HepG2 (cell line): ENCODE measurements around the gene AK9. TPM values are rescaled to one million over a fixed set of nuclear protein-coding genes. Genes with fewer than 3 reads are reported as not detected.

Source experiments
- CTCF ChIP-seq: sonication (generic); formaldehyde crosslinking; IDR thresholded peaks from 2 replicates; pipeline ENCODE4 v1.5.0; 2020; ENCODE audit warnings: mild to moderate bottlenecking, missing genetic modification reagents, moderate library complexity
- DNMT1 ChIP-seq: sonication (generic); formaldehyde crosslinking; IDR thresholded peaks from 2 replicates; pipeline ENCODE4 v1.5.1; 2020; ENCODE audit warnings: mild to moderate bottlenecking, missing genetic modification reagents
- FOXP4 ChIP-seq: sonication (generic); formaldehyde crosslinking; IDR thresholded peaks from 2 replicates; pipeline ENCODE4 v1.4.0; 2020; ENCODE audit warnings: missing genetic modification reagents
- HHEX ChIP-seq: IDR thresholded peaks from 2 replicates; pipeline ENCODE4 v1.6.1; 2016; ENCODE audit warnings: control low read depth
- HNRNPH1 ChIP-seq: fragments of 200-400 bp; formaldehyde crosslinking; optimal IDR thresholded peaks from 2 replicates; pipeline ENCODE3; 2017; ENCODE audit warnings: mild to moderate bottlenecking, low read depth, low read length
- JDP2 ChIP-seq: sonication (generic); formaldehyde crosslinking; IDR thresholded peaks from 2 replicates; pipeline ENCODE4 v1.8.1; 2022; ENCODE audit warnings: missing genetic modification reagents, borderline replicate concordance
- KAT8 ChIP-seq: IDR thresholded peaks from 2 replicates; pipeline ENCODE4 v1.6.1; 2016; ENCODE audit warnings: missing genetic modification reagents, missing compliant biosample characterization
- MXI1 ChIP-seq: IDR thresholded peaks from 3 replicates; pipeline ENCODE4 v1.6.1; 2012; ENCODE audit warnings: low read depth, low read length, inconsistent platforms, borderline replicate concordance
- NFYC ChIP-seq: IDR thresholded peaks from 2 replicates; pipeline ENCODE4 v1.6.1; 2016; ENCODE audit warnings: missing genetic modification reagents, missing compliant biosample characterization
- PAX8 ChIP-seq: sonication (generic); formaldehyde crosslinking; IDR thresholded peaks from 2 replicates; pipeline ENCODE4 v1.8.0; 2022; ENCODE audit warnings: mild to moderate bottlenecking, missing genetic modification reagents, borderline replicate concordance
- PLRG1 ChIP-seq: fragments of 450-650 bp; conservative IDR thresholded peaks from 2 replicates; pipeline ENCODE4 v1.6.1; 2016
- RFX3 ChIP-seq: IDR thresholded peaks from 2 replicates; pipeline ENCODE4 v1.6.1; 2016; ENCODE audit warnings: missing biosample characterization, missing genetic modification reagents
- SMC3 ChIP-seq: IDR thresholded peaks from 2 replicates; pipeline ENCODE4 v1.6.1; 2011; ENCODE audit warnings: low read length, improper control_type of control experiment
- SOX6 ChIP-seq, 2 experiments: fragments of 450-650 bp in 1 of 2; sonication (generic) in 1 of 2; formaldehyde crosslinking in 1 of 2; IDR thresholded peaks; 2 replicates each; pipeline versions ENCODE4 v1.4.0 to v1.6.1; 2017 to 2020; ENCODE audit warnings: antibody characterized with exemption in 1 of 2, mild to moderate bottlenecking in 1 of 2, missing genetic modification reagents in 1 of 2
- SP2 ChIP-seq: sonication (generic); formaldehyde crosslinking; IDR thresholded peaks from 2 replicates; pipeline ENCODE4 v1.5.1; 2020; ENCODE audit warnings: mild to moderate bottlenecking, missing genetic modification reagents
- SYNCRIP ChIP-seq: fragments of 200-400 bp; formaldehyde crosslinking; IDR thresholded peaks from 2 replicates; pipeline ENCODE4 v1.6.1; 2018; ENCODE audit warnings: mild to moderate bottlenecking, low read depth, low read length; ENCODE audit not compliant: insufficient read depth
- THRA ChIP-seq: sonication (generic); formaldehyde crosslinking; IDR thresholded peaks from 2 replicates; pipeline ENCODE4 v1.4.0; 2020; ENCODE audit warnings: missing genetic modification reagents, borderline replicate concordance
- ZNF230 ChIP-seq: sonication (generic); formaldehyde crosslinking; IDR thresholded peaks from 2 replicates; pipeline ENCODE4 v1.4.0; 2020; ENCODE audit warnings: mild to moderate bottlenecking, missing genetic modification reagents
- ZNF317 ChIP-seq: sonication (generic); formaldehyde crosslinking; IDR thresholded peaks from 2 replicates; pipeline ENCODE4 v1.5.0; 2020; ENCODE audit warnings: mild to moderate bottlenecking, missing genetic modification reagents
- ZNF331 ChIP-seq: sonication (generic); formaldehyde crosslinking; IDR thresholded peaks from 2 replicates; pipeline ENCODE4 v1.4.0; 2020; ENCODE audit warnings: missing genetic modification reagents
- ZNF501 ChIP-seq: sonication (generic); formaldehyde crosslinking; IDR thresholded peaks from 2 replicates; pipeline ENCODE4 v1.5.1; 2020; ENCODE audit warnings: mild to moderate bottlenecking, moderate library complexity, missing genetic modification reagents
- ZNF569 ChIP-seq: sonication (generic); formaldehyde crosslinking; IDR thresholded peaks from 2 replicates; pipeline ENCODE4 v1.5.0; 2020; ENCODE audit warnings: mild to moderate bottlenecking, missing genetic modification reagents, moderate library complexity, borderline replicate concordance
- polyA plus RNA-seq, 8 experiments: library from polyadenylated mRNA; depleted of rRNA in 3 of 8; stranded (reverse) in 7 of 8; unstranded in 1 of 8; fragments of >200 nt; fragmentation: Illumina TruSeq in 4 of 8; extraction: Trizol in 4 of 8; gene quantifications; 2 replicates each; pipeline versions ENCODE4 v1.2.1 to v1.2.3, GENCODE V29; 2011 to 2016; ENCODE audit warnings: low read depth in 4 of 8, missing spikeins in 1 of 8, mixed read lengths in 1 of 8; ENCODE audit not compliant: insufficient read depth in 1 of 8
- total RNA-seq, 5 experiments: library from RNA; depleted of rRNA; stranded (reverse); fragments of >200 nt; fragmentation: Illumina TruSeq; extraction: Trizol; gene quantifications; 2 replicates each; pipeline ENCODE4 v1.2.3, GENCODE V29; 2016; ENCODE audit warnings: low read depth in 1 of 5
- TF ChIP-seq, protein P1 (sequence below): sonication (generic); IDR thresholded peaks from 2 replicates; pipeline ENCODE4 v1.6.1; 2016; ENCODE audit warnings: low read depth, borderline replicate concordance

The AK9 gene
- total and polyA plus RNA-seq, 2 of the 13 experiments (the other 11 are each of a cell fraction or from before 2014, with no cell fraction given): 3.2 to 4.8 TPM

- TF ChIP-seq NFYC (no peak), KAT8 (CRISPR knock-in tag) (peak; percentile 25; the same call in 1 of the 2 replicates), PLRG1 (no peak), RFX3 (CRISPR knock-in tag) (no peak), SOX6 (IDR thresholded peaks at IDR 0.05) (no peak), SOX6 (CRISPR knock-in tag; IDR thresholded peaks at IDR 0.05) (no peak), HHEX (CRISPR knock-in tag) (no peak), CTCF (CRISPR knock-in tag) (peak; percentile 96), ZNF230 (CRISPR knock-in tag) (0 out of 2 replicates have a peak, but pooled peaks have one; percentile 36), PAX8 (CRISPR knock-in tag) (no peak), ZNF317 (CRISPR knock-in tag) (no peak), MXI1 (0 out of 3 replicates have a peak, but pooled peaks have one; percentile 12), ZNF331 (CRISPR knock-in tag) (peak; percentile 60), SMC3 (peak; percentile 99), HNRNPH1 (no peak), SP2 (CRISPR knock-in tag) (no peak), THRA (CRISPR knock-in tag) (0 out of 2 replicates have a peak, but pooled peaks have one; percentile 26), DNMT1 (CRISPR knock-in tag) (no peak), ZNF569 (CRISPR knock-in tag) (no peak), JDP2 (CRISPR knock-in tag) (no peak), SYNCRIP (no peak), FOXP4 (0 out of 2 replicates have a peak, but pooled peaks have one; percentile 16), ZNF501 (CRISPR knock-in tag) (no peak)
- TF ChIP-seq, protein P1, sequence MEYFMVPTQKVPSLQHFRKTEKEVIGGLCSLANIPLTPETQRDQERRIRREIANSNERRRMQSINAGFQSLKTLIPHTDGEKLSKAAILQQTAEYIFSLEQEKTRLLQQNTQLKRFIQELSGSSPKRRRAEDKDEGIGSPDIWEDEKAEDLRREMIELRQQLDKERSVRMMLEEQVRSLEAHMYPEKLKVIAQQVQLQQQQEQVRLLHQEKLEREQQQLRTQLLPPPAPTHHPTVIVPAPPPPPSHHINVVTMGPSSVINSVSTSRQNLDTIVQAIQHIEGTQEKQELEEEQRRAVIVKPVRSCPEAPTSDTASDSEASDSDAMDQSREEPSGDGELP: peak; percentile 73; the same call in 1 of the 2 replicates
Measured at GRCh38 chr6:109705258-109705657, 14.3 kb upstream of the AK9 start (continued).
